ENCODE data around the gene P2RX7. TPM values are rescaled to one million over a fixed set of nuclear protein-coding genes. Genes with fewer than 3 reads are reported as not detected.
A peak's percentile ranks its signal among the peaks of the same experiment; 100 is the strongest.
"Not testable (repeated sequence)": the region's sequence is repeated elsewhere in the genome, so short reads cannot be mapped to it uniquely, and the experiment has no call there.

P2RX7 gene
- total RNA-seq, 1 donor from 2014 or later: 0.07 TPM

DNA sequence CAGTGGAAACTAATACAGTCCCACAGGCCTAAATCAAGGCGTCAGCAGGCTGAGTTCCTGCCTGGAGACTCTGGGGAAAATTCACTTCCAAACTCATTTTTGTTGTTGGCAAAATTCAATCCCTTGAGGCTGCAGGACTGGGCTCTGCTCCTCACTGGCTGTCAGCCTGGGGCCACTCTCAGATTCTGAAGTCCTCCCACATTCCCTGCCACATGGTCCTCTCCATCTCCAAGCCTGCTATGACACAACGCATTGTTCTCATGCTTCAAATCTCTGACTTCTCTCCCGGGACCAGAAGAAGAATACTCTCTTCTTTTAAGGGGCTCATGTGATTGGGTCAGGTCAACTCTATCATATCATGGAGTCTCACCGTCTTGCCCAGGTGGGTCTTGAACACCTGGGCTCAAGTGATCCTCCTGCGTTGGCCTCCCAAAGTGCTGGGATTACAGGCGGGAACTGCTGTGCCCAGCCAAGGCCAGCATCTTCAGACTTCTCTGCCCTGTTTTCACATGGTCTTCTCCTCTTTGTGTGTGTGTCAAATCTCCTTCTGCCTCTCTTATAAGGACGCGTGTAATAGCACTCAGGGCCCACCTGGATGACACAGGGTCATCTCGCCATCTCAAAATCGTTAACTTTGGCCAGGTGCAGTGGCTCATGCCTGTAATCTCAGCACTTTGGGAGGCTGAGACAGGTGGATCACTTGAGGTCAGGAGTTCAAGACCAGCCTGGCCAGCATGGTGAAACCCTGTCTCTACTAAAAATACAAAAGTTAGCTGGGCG is 9.7 kb downstream of the P2RX7 start:
- Mint-ChIP-seq H3K4me1 (ENCODE audit: low read depth, unreplicated experiment) (peaks cover 9% of the 10 kb centered on the region), H3K27ac (ENCODE audit: unreplicated experiment) (no peak overlapping the region), H3K36me3 (ENCODE audit: low read depth, unreplicated experiment) (peaks cover 2% of the 10 kb centered on the region), H3K27me3 (ENCODE audit: low read depth, unreplicated experiment) (peaks cover 8% of the 10 kb centered on the region), H3K4me3 (ENCODE audit: unreplicated experiment) (no peak overlapping the region), H3K9me3 (ENCODE audit: unreplicated experiment) (peaks cover 11% of the 10 kb centered on the region)
- TF ChIP-seq, protein P1, sequence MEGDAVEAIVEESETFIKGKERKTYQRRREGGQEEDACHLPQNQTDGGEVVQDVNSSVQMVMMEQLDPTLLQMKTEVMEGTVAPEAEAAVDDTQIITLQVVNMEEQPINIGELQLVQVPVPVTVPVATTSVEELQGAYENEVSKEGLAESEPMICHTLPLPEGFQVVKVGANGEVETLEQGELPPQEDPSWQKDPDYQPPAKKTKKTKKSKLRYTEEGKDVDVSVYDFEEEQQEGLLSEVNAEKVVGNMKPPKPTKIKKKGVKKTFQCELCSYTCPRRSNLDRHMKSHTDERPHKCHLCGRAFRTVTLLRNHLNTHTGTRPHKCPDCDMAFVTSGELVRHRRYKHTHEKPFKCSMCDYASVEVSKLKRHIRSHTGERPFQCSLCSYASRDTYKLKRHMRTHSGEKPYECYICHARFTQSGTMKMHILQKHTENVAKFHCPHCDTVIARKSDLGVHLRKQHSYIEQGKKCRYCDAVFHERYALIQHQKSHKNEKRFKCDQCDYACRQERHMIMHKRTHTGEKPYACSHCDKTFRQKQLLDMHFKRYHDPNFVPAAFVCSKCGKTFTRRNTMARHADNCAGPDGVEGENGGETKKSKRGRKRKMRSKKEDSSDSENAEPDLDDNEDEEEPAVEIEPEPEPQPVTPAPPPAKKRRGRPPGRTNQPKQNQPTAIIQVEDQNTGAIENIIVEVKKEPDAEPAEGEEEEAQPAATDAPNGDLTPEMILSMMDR (IDR thresholded peaks at IDR 0.05; ENCODE audit: insufficient read depth, low read depth, low read length): no peak
- TF ChIP-seq EZH2 (IDR thresholded peaks at IDR 0.05; ENCODE audit: insufficient read depth, low read length): no peak
- H3K4me3 ChIP-seq (ENCODE audit: insufficient read depth, low read depth, low read length): no peak overlapping the region
- DNase-seq (ENCODE audit: low read depth) (no peak), FAIRE-seq (no peak)
- no peaks in the 10 kb centered on the region for H3K9me3 ChIP-seq (ENCODE audit: insufficient read depth, low read depth, low read length)
- H3K4me2 ChIP-seq (ENCODE audit: low read length): no peak overlapping the region
- peaks cover 5% of the 10 kb centered on the region for H3K4me1 ChIP-seq (ENCODE audit: insufficient read depth, low read length)
- no peaks in the 10 kb centered on the region for H3K79me2 ChIP-seq (ENCODE audit: insufficient read depth, low read length)
- H2AFZ ChIP-seq (ENCODE audit: low read depth, low read length): no peak overlapping the region
- H3K27ac ChIP-seq (ENCODE audit: low read depth, low read length): no peak overlapping the region
- no peaks in the 10 kb centered on the region for H3K36me3 ChIP-seq (ENCODE audit: insufficient read depth, low read length)
- H3K27me3 ChIP-seq (ENCODE audit: insufficient read depth, low read length): no peaks in the 10 kb centered on the region
- no peak overlapping the region for H3K9ac ChIP-seq (ENCODE audit: low read length)
- H4K20me1 ChIP-seq (ENCODE audit: insufficient read depth, low read length): no peaks in the 10 kb centered on the region

DNA sequence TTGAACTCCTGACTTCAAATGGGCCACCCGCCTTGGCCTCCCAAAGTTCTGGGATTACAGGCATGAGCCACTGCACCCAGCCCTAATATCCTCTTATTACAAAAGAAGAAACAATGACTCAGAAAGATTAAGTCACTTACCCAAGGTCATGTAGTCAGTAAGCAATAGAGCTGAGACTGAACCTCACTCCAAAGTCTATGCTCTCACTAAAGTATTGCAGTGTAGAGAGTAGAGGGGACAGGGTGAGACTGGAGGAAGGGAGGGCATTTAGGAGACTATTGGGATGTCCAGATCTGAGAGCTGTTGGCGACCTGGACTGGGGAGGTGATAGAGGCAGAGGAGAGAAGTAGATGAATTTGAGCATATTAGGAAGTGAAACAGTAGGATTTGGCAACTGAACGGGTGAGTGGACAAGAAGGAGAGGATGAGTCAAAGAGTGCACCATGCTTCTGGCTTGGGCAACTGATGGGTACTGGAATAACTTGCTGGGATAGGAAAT is 11.8 kb downstream of the P2RX7 start:
- Mint-ChIP-seq H3K9me3 (ENCODE audit: unreplicated experiment) (peaks cover 11% of the 10 kb centered on the region), H3K36me3 (ENCODE audit: low read depth, unreplicated experiment) (peaks cover 2% of the 10 kb centered on the region), H3K4me3 (ENCODE audit: unreplicated experiment) (no peak overlapping the region), H3K27ac (ENCODE audit: unreplicated experiment) (no peak overlapping the region), H3K4me1 (ENCODE audit: low read depth, unreplicated experiment) (peaks cover 9% of the 10 kb centered on the region), H3K27me3 (ENCODE audit: low read depth, unreplicated experiment) (peaks cover 9% of the 10 kb centered on the region)
- DNase-seq (ENCODE audit: low read depth): no peak
- H3K79me2 ChIP-seq (ENCODE audit: insufficient read depth, low read length): no peaks in the 10 kb centered on the region
- H3K4me3 ChIP-seq (ENCODE audit: insufficient read depth, low read depth, low read length): no peak overlapping the region
- peaks cover 5% of the 10 kb centered on the region for H3K4me1 ChIP-seq (ENCODE audit: insufficient read depth, low read length)
- no peak overlapping the region for H3K4me2 ChIP-seq (ENCODE audit: low read length)
- H4K20me1 ChIP-seq (ENCODE audit: insufficient read depth, low read length): no peaks in the 10 kb centered on the region
- H3K27me3 ChIP-seq (ENCODE audit: insufficient read depth, low read length): no peaks in the 10 kb centered on the region
- no peak overlapping the region for H3K27ac ChIP-seq (ENCODE audit: low read depth, low read length)
- no peak overlapping the region for H3K9ac ChIP-seq (ENCODE audit: low read length)
- H3K9me3 ChIP-seq (ENCODE audit: insufficient read depth, low read depth, low read length): no peaks in the 10 kb centered on the region
- no peak for TF ChIP-seq EZH2 (IDR thresholded peaks at IDR 0.05; ENCODE audit: insufficient read depth, low read length)
- TF ChIP-seq, protein P1 (IDR thresholded peaks at IDR 0.05; ENCODE audit: insufficient read depth, low read depth, low read length): no peak
- no peak overlapping the region for H2AFZ ChIP-seq (ENCODE audit: low read depth, low read length)
- H3K36me3 ChIP-seq (ENCODE audit: insufficient read depth, low read length): no peaks in the 10 kb centered on the region
- no peak for FAIRE-seq

DNA sequence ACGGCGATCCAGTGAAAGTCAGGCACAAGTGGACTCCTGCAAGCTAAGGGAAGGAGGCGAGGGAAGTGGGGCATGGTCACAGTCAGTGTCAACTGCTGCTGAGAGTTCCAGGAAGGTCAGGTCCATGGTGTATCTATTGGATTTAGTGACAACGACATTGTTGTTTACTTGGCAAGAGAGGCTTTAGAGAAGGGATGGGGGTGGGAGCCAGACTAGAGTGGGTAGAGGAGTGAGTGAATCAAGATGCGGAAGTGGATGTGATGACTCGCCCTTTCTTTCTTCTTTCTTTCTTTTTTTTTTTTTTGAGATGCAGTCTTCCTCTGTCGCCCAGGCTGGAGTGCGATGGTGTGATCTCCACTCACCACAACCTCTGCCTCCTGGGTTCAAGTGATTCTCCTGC is 12.5 kb downstream of the P2RX7 start:
- no peak for TF ChIP-seq EZH2 (IDR thresholded peaks at IDR 0.05; ENCODE audit: insufficient read depth, low read length)
- TF ChIP-seq, protein P1 (IDR thresholded peaks at IDR 0.05; ENCODE audit: insufficient read depth, low read depth, low read length): no peak
- peak; percentile 18 for DNase-seq (ENCODE audit: low read depth)
- peaks cover 5% of the 10 kb centered on the region for H3K4me1 ChIP-seq (ENCODE audit: insufficient read depth, low read length)
- Mint-ChIP-seq H3K9me3 (ENCODE audit: unreplicated experiment) (peaks cover 13% of the 10 kb centered on the region), H3K27ac (ENCODE audit: unreplicated experiment) (peak overlapping the region; percentile 79), H3K36me3 (ENCODE audit: low read depth, unreplicated experiment) (peaks cover 2% of the 10 kb centered on the region), H3K4me3 (ENCODE audit: unreplicated experiment) (no peak overlapping the region), H3K4me1 (ENCODE audit: low read depth, unreplicated experiment) (peaks cover 9% of the 10 kb centered on the region), H3K27me3 (ENCODE audit: low read depth, unreplicated experiment) (peaks cover 9% of the 10 kb centered on the region)
- no peak overlapping the region for H3K4me3 ChIP-seq (ENCODE audit: insufficient read depth, low read depth, low read length)
- no peak overlapping the region for H3K9ac ChIP-seq (ENCODE audit: low read length)
- H3K27me3 ChIP-seq (ENCODE audit: insufficient read depth, low read length): no peaks in the 10 kb centered on the region
- H3K9me3 ChIP-seq (ENCODE audit: insufficient read depth, low read depth, low read length): no peaks in the 10 kb centered on the region
- H3K27ac ChIP-seq (ENCODE audit: low read depth, low read length): no peak overlapping the region
- H2AFZ ChIP-seq (ENCODE audit: low read depth, low read length): peak overlapping the region; percentile 56
- H4K20me1 ChIP-seq (ENCODE audit: insufficient read depth, low read length): no peaks in the 10 kb centered on the region
- FAIRE-seq: no peak
- no peaks in the 10 kb centered on the region for H3K79me2 ChIP-seq (ENCODE audit: insufficient read depth, low read length)
- H3K4me2 ChIP-seq (ENCODE audit: low read length): no peak overlapping the region
- no peaks in the 10 kb centered on the region for H3K36me3 ChIP-seq (ENCODE audit: insufficient read depth, low read length)

DNA sequence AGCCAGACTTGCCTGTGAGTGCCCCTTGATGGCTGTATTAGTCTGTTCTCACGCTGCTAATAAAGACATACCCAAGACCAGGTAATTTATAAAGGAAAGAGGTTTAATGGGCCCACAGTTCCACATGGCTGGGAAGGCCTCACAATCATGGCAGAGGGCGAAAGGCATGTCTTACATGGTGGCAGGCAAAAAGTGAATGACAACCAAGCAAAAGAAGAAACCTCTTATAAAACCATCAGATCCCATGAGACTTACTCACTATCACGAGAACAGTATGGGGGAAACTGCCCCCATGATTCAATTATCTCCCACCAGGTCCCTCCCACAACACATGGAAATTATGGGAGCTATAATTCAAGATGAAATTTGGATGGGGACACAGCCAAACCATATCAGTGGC is 16.6 kb downstream of the P2RX7 start:
- not testable (repeated sequence) for H3K4me2 ChIP-seq (ENCODE audit: low read length); H3K27ac Mint-ChIP-seq (ENCODE audit: unreplicated experiment); H3K9me3 Mint-ChIP-seq (ENCODE audit: unreplicated experiment); H4K20me1 ChIP-seq (ENCODE audit: insufficient read depth, low read length); H3K27me3 ChIP-seq (ENCODE audit: insufficient read depth, low read length); H3K27ac ChIP-seq (ENCODE audit: low read depth, low read length); H3K4me3 Mint-ChIP-seq (ENCODE audit: unreplicated experiment); H3K36me3 ChIP-seq (ENCODE audit: insufficient read depth, low read length); H3K4me3 ChIP-seq (ENCODE audit: insufficient read depth, low read depth, low read length); H3K9me3 ChIP-seq (ENCODE audit: insufficient read depth, low read depth, low read length); H3K9ac ChIP-seq (ENCODE audit: low read length); H3K4me1 Mint-ChIP-seq (ENCODE audit: low read depth, unreplicated experiment); H3K27me3 Mint-ChIP-seq (ENCODE audit: low read depth, unreplicated experiment); H3K36me3 Mint-ChIP-seq (ENCODE audit: low read depth, unreplicated experiment); DNase-seq (ENCODE audit: low read depth); H2AFZ ChIP-seq (ENCODE audit: low read depth, low read length); H3K79me2 ChIP-seq (ENCODE audit: insufficient read depth, low read length); FAIRE-seq; H3K4me1 ChIP-seq (ENCODE audit: insufficient read depth, low read length)
